Caco-2 (cell line): Measurements from ENCODE around the gene SPG7. TPM values are rescaled to one million over a fixed set of nuclear protein-coding genes. Genes with fewer than 3 reads are reported as not detected.

Source experiments
- BruUV-seq: library from RNA; stranded (reverse); fragments of 400-500 nt; replicated peaks from 2 replicates; lab custom pipeline; 2021; lab: Mats Ljungman, UMichigan
- CTCF ChIA-PET: fragments of 300-600 bp; sonication (Branson Sonifier 250); formaldehyde crosslinking; loops from one replicate; lab custom pipeline; 2022; ENCODE audit warnings: antibody characterized with exemption; lab: Charles Lee
- POLR2A ChIA-PET: fragments of 300-600 bp; sonication (Branson Sonifier 250); formaldehyde crosslinking; loops from one replicate; lab custom pipeline; 2022; ENCODE audit warnings: antibody characterized with exemption; lab: Charles Lee
- DNase-seq, 2 experiments: peaks; one replicate each; pipeline versions ENCODE4 v3.0.0 to v3.0.0-alpha.2; 2020 to 2022
- H3K27me3 ChIP-seq: replicated peaks from 2 replicates; pipeline ENCODE4 v1.6.0; 2011; ENCODE audit warnings: low read length; ENCODE audit not compliant: control insufficient read depth, insufficient read depth
- H3K36me3 ChIP-seq: 2 replicates; pipeline ENCODE4 v1.5.1; 2011; ENCODE audit warnings: low read length; ENCODE audit not compliant: control insufficient read depth, insufficient read depth
- H3K4me1 ChIP-seq: fragments of 250-450 bp; sonication (Bioruptor Pico); 2 replicates; pipeline ENCODE4 v1.5.1; 2020; ENCODE audit warnings: mild to moderate bottlenecking
- H3K4me3 ChIP-seq: 2 replicates; pipeline ENCODE4 v1.5.1; 2011; ENCODE audit warnings: low read depth, mild to moderate bottlenecking, control low read depth, low read length
- H3K9me3 ChIP-seq: fragments of 250-450 bp; sonication (Bioruptor Pico); 2 replicates; pipeline ENCODE4 v1.5.1; 2020; ENCODE audit warnings: mild to moderate bottlenecking, moderate library complexity
- H3K27ac Mint-ChIP-seq: one replicate; pipeline ENCODE4 v1.8.0; 2022; ENCODE audit warnings: mixed read lengths; ENCODE audit not compliant: unreplicated experiment
- H3K27me3 Mint-ChIP-seq: one replicate; pipeline ENCODE4 v1.8.0; 2022; ENCODE audit warnings: mixed read lengths; ENCODE audit not compliant: insufficient read depth, unreplicated experiment
- H3K36me3 Mint-ChIP-seq: one replicate; pipeline ENCODE4 v1.8.0; 2022; ENCODE audit warnings: mild to moderate bottlenecking, mixed read lengths; ENCODE audit not compliant: insufficient read depth, unreplicated experiment
- H3K4me1 Mint-ChIP-seq: one replicate; pipeline ENCODE4 v1.8.0; 2022; ENCODE audit warnings: low read depth, mixed read lengths; ENCODE audit not compliant: unreplicated experiment
- H3K4me3 Mint-ChIP-seq: one replicate; pipeline ENCODE4 v1.8.0; 2022; ENCODE audit warnings: mild to moderate bottlenecking, moderate library complexity, mixed read lengths; ENCODE audit not compliant: unreplicated experiment
- H3K9me3 Mint-ChIP-seq: one replicate; pipeline ENCODE4 v1.8.0; 2022; ENCODE audit warnings: mixed read lengths; ENCODE audit not compliant: unreplicated experiment
- intact Hi-C: fragments of 100-400 bp; cut with micrococcal nuclease; formaldehyde crosslinking; loops from one replicate; pipeline ENCODE4 v1.10.0; 2022; ENCODE audit not compliant: unreplicated experiment
- total RNA-seq: library from RNA; stranded (reverse); gene quantifications from 2 replicates; pipeline ENCODE4 v1.2.3, GENCODE V29; 2022
- TF ChIP-seq, protein P1 (sequence below), 2 experiments: fragments of 200-600 bp in 1 of 2; IDR thresholded peaks; 1 replicate in 1 of 2; 2 replicates in 1 of 2; pipeline versions ENCODE4 v1.5.1 to v1.8.0; 2011 to 2022; ENCODE audit warnings: antibody characterized with exemption in 1 of 2, control low read depth in 1 of 2, inconsistent platforms in 1 of 2, low read depth in 1 of 2, low read length in 1 of 2, mild to moderate bottlenecking in 1 of 2, moderate library complexity in 1 of 2; ENCODE audit not compliant: insufficient read depth in 1 of 2, severe bottlenecking in 1 of 2, unreplicated experiment in 1 of 2

Gene SPG7
- total RNA-seq, 1 experiment from 2014 or later, result 159 TPM

DNA sequence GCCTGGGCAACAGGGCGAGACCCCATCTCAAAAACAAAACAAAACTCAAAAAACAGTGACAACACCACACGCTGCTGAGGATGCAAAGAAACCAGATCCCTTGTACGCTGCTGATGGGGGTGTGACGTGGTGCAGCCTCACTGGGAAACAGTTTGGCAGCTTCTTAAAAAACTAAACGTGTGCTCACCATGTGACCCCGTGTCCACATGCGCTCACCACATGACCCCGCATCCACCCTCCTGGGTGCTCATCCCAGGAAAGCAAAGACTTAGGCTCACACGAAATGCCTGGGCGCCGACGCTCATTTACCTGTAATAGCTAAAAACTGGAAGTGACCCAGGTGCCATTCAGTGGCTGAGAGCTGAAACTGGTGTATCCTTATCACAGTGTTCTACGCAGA lies 32.4 kb downstream of the SPG7 start:
- peaks cover 2% of the 10 kb centered on the region; the same call in 1 of the 2 replicates for H3K36me3 ChIP-seq
- BruUV-seq, result no TSS peak
- H3K4me3 ChIP-seq, result no peak overlapping the region
- CTCF ChIA-PET, result no interaction called here
- TF ChIP-seq, protein P1, sequence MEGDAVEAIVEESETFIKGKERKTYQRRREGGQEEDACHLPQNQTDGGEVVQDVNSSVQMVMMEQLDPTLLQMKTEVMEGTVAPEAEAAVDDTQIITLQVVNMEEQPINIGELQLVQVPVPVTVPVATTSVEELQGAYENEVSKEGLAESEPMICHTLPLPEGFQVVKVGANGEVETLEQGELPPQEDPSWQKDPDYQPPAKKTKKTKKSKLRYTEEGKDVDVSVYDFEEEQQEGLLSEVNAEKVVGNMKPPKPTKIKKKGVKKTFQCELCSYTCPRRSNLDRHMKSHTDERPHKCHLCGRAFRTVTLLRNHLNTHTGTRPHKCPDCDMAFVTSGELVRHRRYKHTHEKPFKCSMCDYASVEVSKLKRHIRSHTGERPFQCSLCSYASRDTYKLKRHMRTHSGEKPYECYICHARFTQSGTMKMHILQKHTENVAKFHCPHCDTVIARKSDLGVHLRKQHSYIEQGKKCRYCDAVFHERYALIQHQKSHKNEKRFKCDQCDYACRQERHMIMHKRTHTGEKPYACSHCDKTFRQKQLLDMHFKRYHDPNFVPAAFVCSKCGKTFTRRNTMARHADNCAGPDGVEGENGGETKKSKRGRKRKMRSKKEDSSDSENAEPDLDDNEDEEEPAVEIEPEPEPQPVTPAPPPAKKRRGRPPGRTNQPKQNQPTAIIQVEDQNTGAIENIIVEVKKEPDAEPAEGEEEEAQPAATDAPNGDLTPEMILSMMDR (IDR thresholded peaks at IDR 0.05; ENCODE audit: insufficient read depth in 1 of 2, low read depth in 1 of 2, low read length in 1 of 2, severe bottlenecking in 1 of 2, unreplicated experiment in 1 of 2), result no peak
- no peaks in the 10 kb centered on the region for H3K27me3 Mint-ChIP-seq
- H3K9me3 Mint-ChIP-seq, result no peaks in the 10 kb centered on the region
- H3K4me1 Mint-ChIP-seq, result no peaks in the 10 kb centered on the region
- intact Hi-C loops, result no loop called here
- H3K4me3 Mint-ChIP-seq, result no peak overlapping the region
- no peaks in the 10 kb centered on the region for H3K27me3 ChIP-seq
- H3K27ac Mint-ChIP-seq, result no peak overlapping the region
- peaks cover 76% of the 10 kb centered on the region for H3K36me3 Mint-ChIP-seq
- H3K9me3 ChIP-seq, result no peaks in the 10 kb centered on the region
- POLR2A ChIA-PET, result no interaction called here
- DNase-seq, result no peak
- H3K4me1 ChIP-seq, result no peaks in the 10 kb centered on the region

DNA sequence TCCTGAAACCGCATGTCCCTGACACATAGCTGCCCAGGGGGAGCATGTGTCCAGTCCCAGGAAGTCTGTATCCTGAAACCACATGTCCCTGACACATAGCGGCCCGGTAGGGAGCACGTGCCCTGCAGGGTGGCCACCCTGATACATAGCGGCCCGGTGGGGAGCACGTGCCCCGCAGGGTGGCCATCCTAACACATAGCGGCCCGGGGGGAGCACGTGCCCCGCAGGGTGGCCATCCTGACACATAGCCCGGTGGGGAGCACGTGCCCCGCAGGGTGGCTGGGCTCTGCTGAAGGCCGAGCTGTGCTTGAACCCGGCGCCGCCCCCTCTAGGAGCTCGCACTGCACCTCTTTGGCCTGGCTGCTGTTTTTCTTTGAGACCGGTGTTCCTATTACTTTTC lies 33.6 kb downstream of the SPG7 start:
- TF ChIP-seq, protein P1 (IDR thresholded peaks at IDR 0.05; ENCODE audit: insufficient read depth in 1 of 2, low read depth in 1 of 2, low read length in 1 of 2, severe bottlenecking in 1 of 2, unreplicated experiment in 1 of 2), result no peak
- Histone ChIP-seq H3K36me3 (peaks cover 4% of the 10 kb centered on the region; the same call in 1 of the 2 replicates), H3K9me3 (no peaks in the 10 kb centered on the region), H3K4me3 (no peak overlapping the region), H3K27me3 (no peaks in the 10 kb centered on the region), H3K4me1 (no peaks in the 10 kb centered on the region)
- Mint-ChIP-seq H3K27ac (no peak overlapping the region), H3K4me1 (no peaks in the 10 kb centered on the region), H3K4me3 (no peak overlapping the region), H3K9me3 (no peaks in the 10 kb centered on the region), H3K27me3 (no peaks in the 10 kb centered on the region), H3K36me3 (peaks cover 82% of the 10 kb centered on the region)
- no peak for DNase-seq
- POLR2A ChIA-PET, result interaction anchor here (0.6 to 2.0 kb wide), 2 partner anchors 12 to 256 kb away, joined by 4 read pairs; no protein-coding TSS in a partner anchor
- intact Hi-C loops, result no loop called here
- BruUV-seq, result no TSS peak
- CTCF ChIA-PET, result no interaction called here

DNA sequence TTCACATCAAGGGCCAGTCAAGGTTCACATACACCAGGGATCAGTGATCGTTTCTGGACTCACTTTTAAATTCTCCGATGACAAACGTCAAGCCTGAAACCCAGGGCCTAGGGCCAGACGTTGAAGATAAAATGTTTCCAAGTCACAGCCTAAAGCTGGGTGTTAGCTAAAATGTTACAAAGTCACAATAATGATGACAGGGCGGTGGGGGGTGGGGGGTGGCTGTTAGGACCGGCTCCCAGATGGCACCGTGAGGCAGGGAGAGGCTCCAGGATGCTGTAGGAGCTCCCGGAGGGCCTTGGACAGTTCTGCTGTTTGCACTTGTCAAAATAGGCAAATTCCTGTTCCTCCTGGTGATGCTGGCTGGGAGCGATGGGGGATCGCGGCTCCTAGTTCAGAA lies 35.9 kb downstream of the SPG7 start:
- intact Hi-C loops, result no loop called here
- CTCF ChIA-PET, result no interaction called here
- Mint-ChIP-seq H3K27ac (no peak overlapping the region), H3K27me3 (no peaks in the 10 kb centered on the region), H3K4me3 (no peak overlapping the region), H3K4me1 (no peaks in the 10 kb centered on the region), H3K9me3 (no peaks in the 10 kb centered on the region), H3K36me3 (peaks cover 81% of the 10 kb centered on the region)
- no peak for DNase-seq
- no peak overlapping the region for H3K4me3 ChIP-seq
- no peaks in the 10 kb centered on the region for H3K4me1 ChIP-seq
- no TSS peak for BruUV-seq
- H3K9me3 ChIP-seq, result no peaks in the 10 kb centered on the region
- POLR2A ChIA-PET, result no interaction called here
- peaks cover 6% of the 10 kb centered on the region; the same call in 1 of the 2 replicates for H3K36me3 ChIP-seq
- H3K27me3 ChIP-seq, result no peaks in the 10 kb centered on the region
- TF ChIP-seq, protein P1 (IDR thresholded peaks at IDR 0.05; ENCODE audit: insufficient read depth in 1 of 2, low read depth in 1 of 2, low read length in 1 of 2, severe bottlenecking in 1 of 2, unreplicated experiment in 1 of 2), result no peak
